GM12878 (cell line): ENCODE measurements around the gene LARGE1. TPM values are rescaled to one million over a fixed set of nuclear protein-coding genes. Genes with fewer than 3 reads are reported as not detected.

Source experiments
- ATAC-seq: fragments of 200-7000 bp; cut with Tn5 transposase; 3 replicates; pipeline ENCODE4 v1.9.1; 2020; ENCODE audit warnings: mild to moderate bottlenecking, moderate library complexity
- BruUV-seq: library from RNA; stranded (reverse); fragments of 400-500 nt; replicated peaks from 2 replicates; lab custom pipeline; 2021; lab: Mats Ljungman, UMichigan
- CTCF ChIA-PET: fragments of 300-600 bp; sonication (Branson Sonifier 250); formaldehyde crosslinking; extraction: SDS; loops from one replicate; lab custom pipeline; 2021; ENCODE audit warnings: inconsistent platforms; lab: Yijun Ruan, JAX
- POLR2A ChIA-PET: fragments of 350-600 bp; formaldehyde crosslinking; extraction: SDS; loops from one replicate; lab custom pipeline; 2021; ENCODE audit warnings: inconsistent platforms; lab: Charles Lee
- RAD21 ChIA-PET: fragments of 300-600 bp; sonication (Branson Sonifier 250); formaldehyde crosslinking; loops from one replicate; lab custom pipeline; 2023; ENCODE audit warnings: antibody characterized with exemption; ENCODE audit not compliant: unreplicated experiment; lab: Charles Lee
- SMC1A ChIA-PET: fragments of 300-600 bp; sonication (Branson Sonifier 250); formaldehyde crosslinking; loops from one replicate; lab custom pipeline; 2023; ENCODE audit not compliant: unreplicated experiment, uncharacterized antibody; lab: Charles Lee
- DNase-seq: peaks from one replicate; pipeline ENCODE4 v3.0.0-alpha.2; 2011; ENCODE audit warnings: low read depth, low spot score
- FAIRE-seq: peaks from 3 replicates; lab custom pipeline; 2011; peaks lifted over from hg19 to GRCh38; lab: Jason Lieb, UNC
- H2AFZ ChIP-seq: 2 replicates; pipeline ENCODE4 v1.6.0; 2011; ENCODE audit warnings: low read depth, low read length, control low read depth; ENCODE audit not compliant: control insufficient read depth
- H3K27ac ChIP-seq: 2 replicates; pipeline ENCODE4 v1.5.1; 2011; ENCODE audit warnings: control low read depth; ENCODE audit not compliant: control insufficient read depth, insufficient read depth
- H3K27me3 ChIP-seq, 2 experiments: replicated peaks in 1 of 2; 2 replicates each; pipeline versions ENCODE4 v1.6.0 to v1.6.1; 2011; ENCODE audit warnings: low read length in 1 of 2; ENCODE audit not compliant: control insufficient read depth in 2 of 2, insufficient read depth in 2 of 2
- H3K36me3 ChIP-seq, 2 experiments: 2 replicates each; pipeline ENCODE4 v1.5.1; 2011; ENCODE audit warnings: low read length in 1 of 2; ENCODE audit not compliant: control insufficient read depth in 2 of 2, insufficient read depth in 2 of 2
- H3K4me1 ChIP-seq: 2 replicates; pipeline ENCODE4 v1.6.1; 2011; ENCODE audit warnings: mild to moderate bottlenecking, low read length, moderate library complexity, mixed read lengths; ENCODE audit not compliant: control insufficient read depth, insufficient read depth
- H3K4me2 ChIP-seq: 2 replicates; pipeline ENCODE4 v1.6.0; 2011; ENCODE audit warnings: control low read depth; ENCODE audit not compliant: control insufficient read depth, insufficient read depth
- H3K4me3 ChIP-seq: fragments of 200-600 bp; sonication (generic); 2 replicates; pipeline ENCODE4 v1.5.1; 2016
- H3K79me2 ChIP-seq: 2 replicates; pipeline ENCODE4 v1.6.0; 2011; ENCODE audit warnings: low read length; ENCODE audit not compliant: control insufficient read depth, insufficient read depth
- H3K9ac ChIP-seq: 2 replicates; pipeline ENCODE4 v1.8.0; 2011; ENCODE audit warnings: low read length, control low read depth, mixed read lengths; ENCODE audit not compliant: control insufficient read depth, insufficient read depth
- H3K9me3 ChIP-seq: replicated peaks from 3 replicates; pipeline ENCODE4 v1.5.1; 2011; ENCODE audit warnings: mild to moderate bottlenecking, low read length; ENCODE audit not compliant: control insufficient read depth, insufficient read depth
- H4K20me1 ChIP-seq: 2 replicates; pipeline ENCODE4 v1.6.0; 2011; ENCODE audit not compliant: control insufficient read depth, insufficient read depth
- BCL3 ChIP-seq: IDR thresholded peaks from 2 replicates; pipeline ENCODE4 v1.6.1; 2011; ENCODE audit warnings: borderline replicate concordance, low read depth, mild to moderate bottlenecking, moderate library complexity, low read length; ENCODE audit not compliant: insufficient read depth, poor library complexity, severe bottlenecking
- BMI1 ChIP-seq: fragments of 450-650 bp; IDR thresholded peaks from 2 replicates; pipeline ENCODE4 v1.6.1; 2016; ENCODE audit warnings: mild to moderate bottlenecking, moderate library complexity, borderline replicate concordance
- EP300 ChIP-seq, 2 experiments: fragments of 150-350 bp in 1 of 2; IDR thresholded peaks; 2 replicates each; pipeline ENCODE4 v1.6.1; 2011 to 2012; ENCODE audit warnings: low read depth in 2 of 2, low read length in 2 of 2, borderline replicate concordance in 1 of 2, improper control_type of control experiment in 1 of 2, inconsistent platforms in 1 of 2; ENCODE audit not compliant: control insufficient read depth in 1 of 2
- FOS ChIP-seq: IDR thresholded peaks from 3 replicates; pipeline ENCODE4 v1.6.1; 2011; ENCODE audit warnings: borderline replicate concordance; ENCODE audit not compliant: insufficient read length; ENCODE audit errors: extremely low read depth
- GABPA ChIP-seq: IDR thresholded peaks from 2 replicates; pipeline ENCODE4 v1.6.1; 2014; ENCODE audit warnings: antibody characterized with exemption, low read depth, mild to moderate bottlenecking, inconsistent platforms
- IKZF2 ChIP-seq, 2 experiments: fragments of 450-650 bp; IDR thresholded peaks; 2 replicates each; pipeline ENCODE4 v1.6.1; 2017; ENCODE audit warnings: mild to moderate bottlenecking in 2 of 2, moderate library complexity in 2 of 2
- MEF2A ChIP-seq: IDR thresholded peaks from 2 replicates; pipeline ENCODE4 v1.6.1; 2011; ENCODE audit warnings: low read depth, mild to moderate bottlenecking, low read length, moderate library complexity; ENCODE audit not compliant: insufficient read depth
- RBBP5 ChIP-seq: fragments of 200-600 bp; sonication (generic); conservative IDR thresholded peaks from 2 replicates; pipeline ENCODE4 v1.6.1; 2016
- RELA ChIP-seq: fragments of 450-650 bp; IDR thresholded peaks from 2 replicates; pipeline ENCODE4 v1.8.0; 2014; ENCODE audit warnings: borderline replicate concordance; ENCODE audit not compliant: partially characterized antibody
- SIN3A ChIP-seq: IDR thresholded peaks from 2 replicates; pipeline ENCODE4 v1.6.1; 2012; ENCODE audit warnings: low read depth, low read length, improper control_type of control experiment
- SPI1 ChIP-seq: IDR thresholded peaks from 2 replicates; pipeline ENCODE4 v1.6.1; 2011; ENCODE audit warnings: low read depth, mild to moderate bottlenecking, low read length, moderate library complexity, borderline replicate concordance; ENCODE audit not compliant: insufficient read depth
- SRF ChIP-seq, 2 experiments: IDR thresholded peaks; 2 replicates each; pipeline ENCODE4 v1.6.1; 2011; ENCODE audit warnings: low read depth in 2 of 2, low read length in 2 of 2, mild to moderate bottlenecking in 1 of 2, moderate library complexity in 1 of 2
- TAF1 ChIP-seq: IDR thresholded peaks from 2 replicates; pipeline ENCODE4 v1.6.1; 2011; ENCODE audit warnings: mild to moderate bottlenecking, low read depth, low read length, borderline replicate concordance
- TBL1XR1 ChIP-seq: IDR thresholded peaks from 2 replicates; pipeline ENCODE4 v1.6.1; 2012; ENCODE audit warnings: low read depth, low read length, improper control_type of control experiment
- ZNF207 ChIP-seq: fragments of 450-650 bp; IDR thresholded peaks from 2 replicates; pipeline ENCODE4 v1.6.1; 2014; ENCODE audit warnings: antibody characterized with exemption, mild to moderate bottlenecking, borderline replicate concordance
- ZNF384 ChIP-seq: IDR thresholded peaks from 2 replicates; pipeline ENCODE4 v1.6.1; 2012; ENCODE audit warnings: low read depth, mild to moderate bottlenecking, low read length, improper control_type of control experiment, borderline replicate concordance
- WGBS: methylation state at CpG from one replicate; pipeline ENCODE4 v1.1.6; 2016; ENCODE audit warnings: low lambda C conversion rate; ENCODE audit not compliant: insufficient replicate concordance, insufficient coverage; ENCODE audit errors: missing lambda C conversion rate; 5-methylcytosine and 5-hydroxymethylcytosine counted together
- in situ Hi-C: fragments of 300-500 bp; cut with MboI; formaldehyde crosslinking; loops from 9 replicates; pipeline ENCODE4 v1.14.3; 2018; ENCODE audit warnings: mixed read lengths
- intact Hi-C: fragments of 100-400 bp; cut with micrococcal nuclease; formaldehyde crosslinking; loops from one replicate; pipeline ENCODE4 v1.14.2; 2022; ENCODE audit not compliant: unreplicated experiment
- polyA plus RNA-seq, 11 experiments: library from polyadenylated mRNA; depleted of rRNA in 4 of 11; unstranded in 6 of 11; stranded (reverse) in 5 of 11; fragments of >200 nt; fragmentation: Nextera tagmentation in 4 of 11; fragmentation: Illumina TruSeq in 1 of 11; extraction: Ambion mirVana in 4 of 11; extraction: Trizol in 1 of 11; gene quantifications; 1 replicate in 1 of 11; 2 replicates in 10 of 11; pipeline versions ENCODE4 v1.2.1 to v1.2.3, GENCODE V29; 2011 to 2016; ENCODE audit warnings: inconsistent platforms in 2 of 11, missing spikeins in 2 of 11, low read depth in 1 of 11
- total RNA-seq, 4 experiments: library from RNA; depleted of rRNA in 3 of 4; stranded (reverse); fragments of >200 nt in 3 of 4; fragmentation: Illumina TruSeq in 1 of 4; extraction: Trizol in 1 of 4; gene quantifications; 2 replicates each; pipeline versions ENCODE4 v1.2.1 to v1.2.3, GENCODE V29; 2013 to 2021
- TF ChIP-seq, protein P1 (sequence below): IDR thresholded peaks from 2 replicates; pipeline ENCODE4 v1.6.1; 2012; ENCODE audit warnings: low read length, inconsistent platforms
- TF ChIP-seq, protein P2 (sequence below): fragments of 450-650 bp; formaldehyde crosslinking; IDR thresholded peaks from 2 replicates; pipeline ENCODE4 v1.4.0; 2020; ENCODE audit warnings: mild to moderate bottlenecking, moderate library complexity

Gene LARGE1
- total and polyA plus RNA-seq, 10 of the 15 experiments (the other 5 are each of a cell fraction or from before 2014, with no cell fraction given): 3.2 to 41.4 (median 17.3) TPM

GRCh38 chr22:33680632-33681031 lies 239.6 kb downstream of the LARGE1 start:
- no peak overlapping the region for H3K9ac ChIP-seq
- no peak overlapping the region for H2AFZ ChIP-seq
- H3K4me3 ChIP-seq: no peak overlapping the region
- in situ Hi-C loops: no loop called here
- CTCF ChIA-PET: interaction anchor here (0.7 kb wide), 1 partner anchor 1153 kb away, joined by 4 read pairs; no protein-coding TSS in a partner anchor
- RAD21 ChIA-PET: no interaction called here
- 100% methylated on average over 3 of the region's 3 CpGs for WGBS
- H3K27me3 ChIP-seq: no peaks in the 10 kb centered on the region
- no peaks in the 10 kb centered on the region for H4K20me1 ChIP-seq
- H3K79me2 ChIP-seq: no peaks in the 10 kb centered on the region
- POLR2A ChIA-PET: interaction anchor here (0.6 kb wide), 2 partner anchors 32 to 1844 kb away, joined by 3 to 5 read pairs; no protein-coding TSS in a partner anchor
- TF ChIP-seq SIN3A (no peak), ZNF207 (no peak), BCL3 (no peak), RBBP5 (no peak), TBL1XR1 (no peak), RELA (no peak), TAF1 (no peak), BMI1 (no peak), SRF (IDR thresholded peaks at IDR 0.05; ENCODE audit: low read depth in 2 of 2, low read length in 2 of 2) (no peak), EP300 (IDR thresholded peaks at IDR 0.05; ENCODE audit: borderline replicate concordance in 1 of 2, control insufficient read depth in 1 of 2, low read depth in 2 of 2, low read length in 2 of 2) (no peak), MEF2A (no peak), SPI1 (no peak), FOS (no peak), ZNF384 (no peak), IKZF2 (IDR thresholded peaks at IDR 0.05) (no peak), GABPA (no peak)
- TF ChIP-seq, protein P1, sequence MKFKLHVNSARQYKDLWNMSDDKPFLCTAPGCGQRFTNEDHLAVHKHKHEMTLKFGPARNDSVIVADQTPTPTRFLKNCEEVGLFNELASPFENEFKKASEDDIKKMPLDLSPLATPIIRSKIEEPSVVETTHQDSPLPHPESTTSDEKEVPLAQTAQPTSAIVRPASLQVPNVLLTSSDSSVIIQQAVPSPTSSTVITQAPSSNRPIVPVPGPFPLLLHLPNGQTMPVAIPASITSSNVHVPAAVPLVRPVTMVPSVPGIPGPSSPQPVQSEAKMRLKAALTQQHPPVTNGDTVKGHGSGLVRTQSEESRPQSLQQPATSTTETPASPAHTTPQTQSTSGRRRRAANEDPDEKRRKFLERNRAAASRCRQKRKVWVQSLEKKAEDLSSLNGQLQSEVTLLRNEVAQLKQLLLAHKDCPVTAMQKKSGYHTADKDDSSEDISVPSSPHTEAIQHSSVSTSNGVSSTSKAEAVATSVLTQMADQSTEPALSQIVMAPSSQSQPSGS: no peak
- TF ChIP-seq, protein P2, sequence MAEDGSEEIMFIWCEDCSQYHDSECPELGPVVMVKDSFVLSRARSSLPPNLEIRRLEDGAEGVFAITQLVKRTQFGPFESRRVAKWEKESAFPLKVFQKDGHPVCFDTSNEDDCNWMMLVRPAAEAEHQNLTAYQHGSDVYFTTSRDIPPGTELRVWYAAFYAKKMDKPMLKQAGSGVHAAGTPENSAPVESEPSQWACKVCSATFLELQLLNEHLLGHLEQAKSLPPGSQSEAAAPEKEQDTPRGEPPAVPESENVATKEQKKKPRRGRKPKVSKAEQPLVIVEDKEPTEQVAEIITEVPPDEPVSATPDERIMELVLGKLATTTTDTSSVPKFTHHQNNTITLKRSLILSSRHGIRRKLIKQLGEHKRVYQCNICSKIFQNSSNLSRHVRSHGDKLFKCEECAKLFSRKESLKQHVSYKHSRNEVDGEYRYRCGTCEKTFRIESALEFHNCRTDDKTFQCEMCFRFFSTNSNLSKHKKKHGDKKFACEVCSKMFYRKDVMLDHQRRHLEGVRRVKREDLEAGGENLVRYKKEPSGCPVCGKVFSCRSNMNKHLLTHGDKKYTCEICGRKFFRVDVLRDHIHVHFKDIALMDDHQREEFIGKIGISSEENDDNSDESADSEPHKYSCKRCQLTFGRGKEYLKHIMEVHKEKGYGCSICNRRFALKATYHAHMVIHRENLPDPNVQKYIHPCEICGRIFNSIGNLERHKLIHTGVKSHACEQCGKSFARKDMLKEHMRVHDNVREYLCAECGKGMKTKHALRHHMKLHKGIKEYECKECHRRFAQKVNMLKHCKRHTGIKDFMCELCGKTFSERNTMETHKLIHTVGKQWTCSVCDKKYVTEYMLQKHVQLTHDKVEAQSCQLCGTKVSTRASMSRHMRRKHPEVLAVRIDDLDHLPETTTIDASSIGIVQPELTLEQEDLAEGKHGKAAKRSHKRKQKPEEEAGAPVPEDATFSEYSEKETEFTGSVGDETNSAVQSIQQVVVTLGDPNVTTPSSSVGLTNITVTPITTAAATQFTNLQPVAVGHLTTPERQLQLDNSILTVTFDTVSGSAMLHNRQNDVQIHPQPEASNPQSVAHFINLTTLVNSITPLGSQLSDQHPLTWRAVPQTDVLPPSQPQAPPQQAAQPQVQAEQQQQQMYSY (CRISPR knock-in tag): no peak
- TF ChIP-seq, all 136 proteins: peak for 0
- Histone ChIP-seq H3K4me2 (no peak overlapping the region), H3K27ac (no peak overlapping the region), H3K4me1 (no peaks in the 10 kb centered on the region), H3K36me3 (no peaks in the 10 kb centered on the region; a peak in 1 of 4 replicates), H3K9me3 (no peaks in the 10 kb centered on the region)
- intact Hi-C loops: no loop called here
- SMC1A ChIA-PET: no interaction called here
- DNase-seq: no peak
- ATAC-seq: no peak
- no TSS peak for BruUV-seq
- FAIRE-seq: no peak
